Measurements from ENCODE around the gene HCN2.
"Not testable (repeated sequence)": the region's sequence is repeated elsewhere in the genome, so short reads cannot be mapped to it uniquely, and the experiment has no call there.

Gene HCN2

GRCh38 chr19:622666-623065 lies 33.0 kb downstream of the HCN2 start:
- DNase-seq = no peak

GRCh38 chr19:623175-623916 lies 33.7 kb downstream of the HCN2 start:
- DNase-seq = no peak

- peak; percentile 87 for DNase-seq
Observed at GRCh38 chr19:623974-624373, 34.3 kb downstream of the HCN2 start.

- no peak for DNase-seq
Observed at GRCh38 chr19:624433-625109, 34.9 kb downstream of the HCN2 start.

- DNase-seq = no peak
Observed at GRCh38 chr19:625257-625656, 35.6 kb downstream of the HCN2 start.

GRCh38 chr19:626566-626965 lies 36.9 kb downstream of the HCN2 start:
- DNase-seq = not testable (repeated sequence)

- DNase-seq = no peak
Observed at GRCh38 chr19:628168-628567, 38.5 kb downstream of the HCN2 start.

- DNase-seq = not testable (repeated sequence)
Observed at GRCh38 chr19:629515-629914, 39.8 kb downstream of the HCN2 start.

- no peak for DNase-seq
Observed at GRCh38 chr19:629961-630714, 40.5 kb downstream of the HCN2 start.

- peak; percentile 55 for DNase-seq
Observed at GRCh38 chr19:632579-633067, 42.9 kb downstream of the HCN2 start.

- peak; percentile 99 for DNase-seq
Observed at GRCh38 chr19:633068-633785, 43.5 kb downstream of the HCN2 start, which contains the start of gene POLRMT. Gene POLRMT (minus strand): TSS chr19:633537. CDS start chr19:633512, 25 bp downstream.

GRCh38 chr19:633786-634639 lies 44.3 kb downstream of the HCN2 start:
- no peak for DNase-seq

- DNase-seq = no peak
Observed at GRCh38 chr19:634975-635652, 45.4 kb downstream of the HCN2 start.

GRCh38 chr19:638906-639252 lies 49.2 kb downstream of the HCN2 start:
- no peak for DNase-seq

- peak; percentile 96 for DNase-seq
Observed at GRCh38 chr19:639253-640160, 49.8 kb downstream of the HCN2 start, which contains the start of gene FGF22. Gene FGF22 (plus strand): TSS chr19:639879. CDS start chr19:639926, 47 bp downstream.

- DNase-seq = no peak
Observed at GRCh38 chr19:640161-640558, 50.5 kb downstream of the HCN2 start.

GRCh38 chr19:640606-641189 lies 51.0 kb downstream of the HCN2 start:
- DNase-seq = no peak

- DNase-seq = no peak
Observed at GRCh38 chr19:641702-642101, 52.0 kb downstream of the HCN2 start.
